ENCODE results near the gene MAP3K2. TPM values are rescaled to one million over a fixed set of nuclear protein-coding genes. Genes with fewer than 3 reads are reported as not detected.

Gene MAP3K2
- total RNA-seq, 4 donors from 2014 or later: 29.4 to 37.4 (median 31.3) TPM

GRCh38 chr2:127429844-127430425 is 42.2 kb upstream of the MAP3K2 start:
- intact Hi-C loops (cut with DNase I): loop anchor here (5.0 kb wide), 1 partner anchor 68 kb away; no protein-coding TSS in a partner anchor
- no peak for TF ChIP-seq POLR2A (IDR thresholded peaks at IDR 0.05)
- TF ChIP-seq CTCF (IDR thresholded peaks at IDR 0.05): no peak
- H3K36me3 ChIP-seq: no peaks in the 10 kb centered on the region
- WGBS, 2 donors: 87 to 98% methylated on average over 5 to 6 of the region's 7 CpGs
- no peaks in the 10 kb centered on the region for H3K4me1 ChIP-seq
- no peak overlapping the region for H3K4me3 ChIP-seq
- no peak for DNase-seq
- H3K27ac ChIP-seq: no peak overlapping the region
- peaks cover 0 to 22% (median 0%) of the 10 kb centered on the region in 4 donors for H3K27me3 ChIP-seq
- no peaks in the 10 kb centered on the region for H3K9me3 ChIP-seq

GRCh38 chr2:127429291-127429690 is 41.5 kb upstream of the MAP3K2 start:
- Histone ChIP-seq H3K9me3 (no peaks in the 10 kb centered on the region), H3K4me3 (no peak overlapping the region), H3K36me3 (no peaks in the 10 kb centered on the region), H3K27ac (no peak overlapping the region), H3K4me1 (no peaks in the 10 kb centered on the region), H3K27me3 (peaks cover 0 to 29% (median 0%) of the 10 kb centered on the region in 4 donors)
- 90 to 92% methylated on average over 3 to 4 of the region's 4 CpGs for WGBS, 2 donors
- TF ChIP-seq CTCF (IDR thresholded peaks at IDR 0.05) (no peak), POLR2A (IDR thresholded peaks at IDR 0.05) (no peak)
- DNase-seq: no peak
- intact Hi-C loops (cut with DNase I): loop anchor here (5.0 kb wide), 1 partner anchor 67 kb away; no protein-coding TSS in a partner anchor

GRCh38 chr2:127428815-127429109 is 41.0 kb upstream of the MAP3K2 start:
- H3K4me1 ChIP-seq: peaks cover 0 to 5% (median 1%) of the 10 kb centered on the region in 3 donors
- 88 to 93% methylated on average over 2 to 3 of the region's 6 CpGs for WGBS, 2 donors
- no peak overlapping the region for H3K4me3 ChIP-seq
- no peak for DNase-seq
- no peaks in the 10 kb centered on the region for H3K36me3 ChIP-seq
- no peak overlapping the region for H3K27ac ChIP-seq
- intact Hi-C loops (cut with DNase I): loop anchor here (5.0 kb wide), 1 partner anchor 66 kb away; no protein-coding TSS in a partner anchor
- H3K9me3 ChIP-seq: no peaks in the 10 kb centered on the region
- TF ChIP-seq CTCF (IDR thresholded peaks at IDR 0.05) (no peak), POLR2A (IDR thresholded peaks at IDR 0.05) (no peak)
- peaks cover 0 to 34% (median 0%) of the 10 kb centered on the region in 4 donors for H3K27me3 ChIP-seq

- TF ChIP-seq POLR2A (IDR thresholded peaks at IDR 0.05) (no peak), CTCF (IDR thresholded peaks at IDR 0.05) (no peak)
- 84 to 95% methylated on average over 9 to 17 of the region's 36 CpGs for WGBS, 2 donors
- no peak overlapping the region for H3K27ac ChIP-seq
- intact Hi-C loops (cut with DNase I): loop anchor here (5.0 kb wide), 1 partner anchor 66 kb away; no protein-coding TSS in a partner anchor
- DNase-seq: no peak
- peaks cover 0 to 39% (median 0%) of the 10 kb centered on the region in 4 donors for H3K27me3 ChIP-seq
- no peak overlapping the region for H3K4me3 ChIP-seq
- H3K36me3 ChIP-seq: no peaks in the 10 kb centered on the region
- no peaks in the 10 kb centered on the region for H3K9me3 ChIP-seq
- H3K4me1 ChIP-seq: peaks cover 4 to 10% (median 6%) of the 10 kb centered on the region in 3 donors
Measured at GRCh38 chr2:127428057-127428814, 40.5 kb upstream of the MAP3K2 start.

All from esophagus squamous epithelium (tissue), 5 donors.